ENCODE measurements around the gene AVL9. TPM values are rescaled to one million over a fixed set of nuclear protein-coding genes. Genes with fewer than 3 reads are reported as not detected.
A peak's percentile ranks its signal among the peaks of the same experiment; 100 is the strongest.

The AVL9 gene
- total RNA-seq, 1 donor from 2014 or later = 21.2 TPM

- Mint-ChIP-seq H3K36me3 (ENCODE audit: unreplicated experiment) (peaks cover 14% of the 10 kb centered on the region), H3K27ac (ENCODE audit: unreplicated experiment) (peak overlapping the region; percentile 42), H3K4me1 (ENCODE audit: unreplicated experiment) (peaks cover 10% of the 10 kb centered on the region), H3K9me3 (ENCODE audit: unreplicated experiment) (no peaks in the 10 kb centered on the region), H3K27me3 (ENCODE audit: unreplicated experiment) (no peaks in the 10 kb centered on the region), H3K4me3 (ENCODE audit: unreplicated experiment) (no peak overlapping the region)
- no peak for TF ChIP-seq CTCF (IDR thresholded peaks at IDR 0.05)
- DNase-seq (ENCODE audit: extremely low spot score, unreplicated experiment) = no peak
Measured at GRCh38 chr7:32539919-32540531, 44.7 kb downstream of the AVL9 start.

GRCh38 chr7:32542595-32542994 lies 47.3 kb downstream of the AVL9 start:
- no peak for DNase-seq (ENCODE audit: extremely low spot score, unreplicated experiment)
- TF ChIP-seq CTCF (IDR thresholded peaks at IDR 0.05) = no peak
- Mint-ChIP-seq H3K4me1 (ENCODE audit: unreplicated experiment) (no peaks in the 10 kb centered on the region), H3K36me3 (ENCODE audit: unreplicated experiment) (peaks cover 25% of the 10 kb centered on the region), H3K9me3 (ENCODE audit: unreplicated experiment) (no peaks in the 10 kb centered on the region), H3K27ac (ENCODE audit: unreplicated experiment) (no peak overlapping the region), H3K4me3 (ENCODE audit: unreplicated experiment) (no peak overlapping the region), H3K27me3 (ENCODE audit: unreplicated experiment) (no peaks in the 10 kb centered on the region)

- DNase-seq (ENCODE audit: extremely low spot score, unreplicated experiment) = no peak
- Mint-ChIP-seq H3K4me3 (ENCODE audit: unreplicated experiment) (no peak overlapping the region), H3K9me3 (ENCODE audit: unreplicated experiment) (no peaks in the 10 kb centered on the region), H3K4me1 (ENCODE audit: unreplicated experiment) (peaks cover 2% of the 10 kb centered on the region), H3K36me3 (ENCODE audit: unreplicated experiment) (peaks cover 47% of the 10 kb centered on the region), H3K27me3 (ENCODE audit: unreplicated experiment) (no peaks in the 10 kb centered on the region), H3K27ac (ENCODE audit: unreplicated experiment) (no peak overlapping the region)
- no peak for TF ChIP-seq CTCF (IDR thresholded peaks at IDR 0.05)
Measured at GRCh38 chr7:32559480-32559879, 64.2 kb downstream of the AVL9 start.

- H3K36me3 Mint-ChIP-seq (ENCODE audit: unreplicated experiment) = peaks cover 42% of the 10 kb centered on the region
- no peak overlapping the region for H3K4me3 Mint-ChIP-seq (ENCODE audit: unreplicated experiment)
- no peaks in the 10 kb centered on the region for H3K27me3 Mint-ChIP-seq (ENCODE audit: unreplicated experiment)
- no peak for TF ChIP-seq CTCF (IDR thresholded peaks at IDR 0.05)
- DNase-seq (ENCODE audit: extremely low spot score, unreplicated experiment) = no peak
- no peak overlapping the region for H3K27ac Mint-ChIP-seq (ENCODE audit: unreplicated experiment)
- H3K9me3 Mint-ChIP-seq (ENCODE audit: unreplicated experiment) = no peaks in the 10 kb centered on the region
- H3K4me1 Mint-ChIP-seq (ENCODE audit: unreplicated experiment) = peaks cover 2% of the 10 kb centered on the region
Measured at GRCh38 chr7:32560075-32560474, 64.8 kb downstream of the AVL9 start.

GRCh38 chr7:32561613-32562012 lies 66.3 kb downstream of the AVL9 start:
- peaks cover 2% of the 10 kb centered on the region for H3K4me1 Mint-ChIP-seq (ENCODE audit: unreplicated experiment)
- peaks cover 39% of the 10 kb centered on the region for H3K36me3 Mint-ChIP-seq (ENCODE audit: unreplicated experiment)
- H3K27ac Mint-ChIP-seq (ENCODE audit: unreplicated experiment) = no peak overlapping the region
- DNase-seq (ENCODE audit: extremely low spot score, unreplicated experiment) = no peak
- no peaks in the 10 kb centered on the region for H3K9me3 Mint-ChIP-seq (ENCODE audit: unreplicated experiment)
- H3K4me3 Mint-ChIP-seq (ENCODE audit: unreplicated experiment) = no peak overlapping the region
- no peak for TF ChIP-seq CTCF (IDR thresholded peaks at IDR 0.05)
- H3K27me3 Mint-ChIP-seq (ENCODE audit: unreplicated experiment) = no peaks in the 10 kb centered on the region
